AG09309 (cell line): ENCODE measurements around the gene NOSTRIN.
"Not testable (repeated sequence)": the region's sequence is repeated elsewhere in the genome, so short reads cannot be mapped to it uniquely, and the experiment has no call there.

Experiments
- DNase-seq: peaks from one replicate; pipeline ENCODE4 v3.0.0-alpha.2; 2010; ENCODE audit warnings: low read depth
- H3K4me3 ChIP-seq: 2 replicates; pipeline ENCODE4 v1.5.1; 2011; ENCODE audit warnings: mild to moderate bottlenecking, low read depth, low read length, moderate library complexity; ENCODE audit not compliant: control insufficient read depth
- TF ChIP-seq, protein P1 (sequence below): IDR thresholded peaks from 2 replicates; pipeline ENCODE4 v1.5.1; 2011; ENCODE audit warnings: mild to moderate bottlenecking, low read depth, low read length, inconsistent platforms; ENCODE audit not compliant: insufficient read depth, control insufficient read depth; ENCODE audit errors: missing control alignments

NOSTRIN gene

DNA sequence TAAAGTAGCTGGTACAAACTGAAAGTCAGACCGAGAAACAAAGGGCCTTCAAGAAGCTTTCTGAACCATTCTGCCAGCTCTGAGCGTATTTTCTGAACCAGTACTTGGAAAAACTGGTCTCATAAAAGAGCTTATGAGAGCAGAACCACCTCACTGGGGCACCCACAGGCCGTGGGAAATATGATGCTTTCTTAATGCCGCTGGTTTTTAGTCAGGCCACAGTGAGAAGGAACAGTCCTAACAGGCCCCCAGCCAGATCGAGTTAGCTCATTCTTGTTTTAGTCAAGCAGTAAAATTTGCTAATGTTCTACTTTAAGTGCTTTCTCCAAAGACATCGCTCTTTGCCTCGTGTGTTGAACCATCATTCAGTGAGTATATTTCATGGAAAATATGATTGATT lies 12.7 kb upstream of the NOSTRIN start:
- TF ChIP-seq, protein P1, sequence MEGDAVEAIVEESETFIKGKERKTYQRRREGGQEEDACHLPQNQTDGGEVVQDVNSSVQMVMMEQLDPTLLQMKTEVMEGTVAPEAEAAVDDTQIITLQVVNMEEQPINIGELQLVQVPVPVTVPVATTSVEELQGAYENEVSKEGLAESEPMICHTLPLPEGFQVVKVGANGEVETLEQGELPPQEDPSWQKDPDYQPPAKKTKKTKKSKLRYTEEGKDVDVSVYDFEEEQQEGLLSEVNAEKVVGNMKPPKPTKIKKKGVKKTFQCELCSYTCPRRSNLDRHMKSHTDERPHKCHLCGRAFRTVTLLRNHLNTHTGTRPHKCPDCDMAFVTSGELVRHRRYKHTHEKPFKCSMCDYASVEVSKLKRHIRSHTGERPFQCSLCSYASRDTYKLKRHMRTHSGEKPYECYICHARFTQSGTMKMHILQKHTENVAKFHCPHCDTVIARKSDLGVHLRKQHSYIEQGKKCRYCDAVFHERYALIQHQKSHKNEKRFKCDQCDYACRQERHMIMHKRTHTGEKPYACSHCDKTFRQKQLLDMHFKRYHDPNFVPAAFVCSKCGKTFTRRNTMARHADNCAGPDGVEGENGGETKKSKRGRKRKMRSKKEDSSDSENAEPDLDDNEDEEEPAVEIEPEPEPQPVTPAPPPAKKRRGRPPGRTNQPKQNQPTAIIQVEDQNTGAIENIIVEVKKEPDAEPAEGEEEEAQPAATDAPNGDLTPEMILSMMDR, result no peak
- no peak for DNase-seq
- no peak overlapping the region for H3K4me3 ChIP-seq

DNA sequence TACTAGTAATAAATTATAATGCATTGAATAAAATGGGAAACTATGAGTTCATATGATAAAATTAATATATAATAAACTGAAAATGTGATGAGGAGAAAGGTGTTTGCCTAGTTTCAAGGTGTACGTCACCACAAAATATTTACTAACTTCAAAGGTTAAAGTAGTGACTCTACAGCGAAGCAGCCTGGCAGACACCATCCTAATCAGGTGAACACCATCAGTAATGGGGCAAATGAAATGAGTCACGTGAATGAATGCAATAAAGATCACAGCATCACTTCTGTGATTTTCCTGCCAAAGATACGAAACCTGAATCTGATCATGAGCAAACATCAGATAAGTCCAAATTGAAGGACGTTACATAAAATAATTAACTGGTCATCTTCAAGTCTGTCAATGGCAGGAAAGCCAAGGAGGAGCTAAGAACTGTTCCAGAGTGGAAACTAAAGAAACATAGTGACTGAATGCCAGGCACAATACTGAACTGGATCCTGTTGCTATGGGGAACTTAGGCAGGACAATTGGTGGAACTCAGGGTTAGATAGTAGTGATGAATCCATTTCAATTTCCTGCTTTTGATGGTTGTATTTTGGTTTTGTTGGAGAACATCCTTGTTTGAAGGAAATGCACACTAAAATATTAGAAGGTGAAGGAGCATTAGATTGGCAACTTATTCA lies 12.1 kb upstream of the NOSTRIN start:
- no peak overlapping the region for H3K4me3 ChIP-seq
- no peak for DNase-seq
- TF ChIP-seq, protein P1, result no peak

DNA sequence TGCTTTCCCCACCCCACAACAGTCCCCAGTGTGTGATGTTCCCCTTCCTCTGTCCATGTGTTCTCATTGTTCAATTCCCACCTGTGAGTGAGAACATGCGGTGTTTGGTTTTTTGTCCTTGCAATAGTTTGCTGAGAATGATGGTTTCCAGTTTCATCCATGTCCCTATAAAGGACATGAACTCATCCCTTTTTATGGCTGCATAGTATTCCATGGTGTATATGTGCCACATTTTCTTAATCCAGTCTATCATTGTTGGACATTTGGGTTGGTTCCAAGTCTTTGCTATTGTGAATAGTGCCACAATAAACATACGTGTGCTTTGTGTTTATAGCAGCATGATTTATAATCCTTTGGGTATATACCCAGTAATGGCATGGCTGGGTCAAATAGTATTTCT lies 11.3 kb upstream of the NOSTRIN start:
- DNase-seq, H3K4me3 ChIP-seq: not testable (repeated sequence)

DNA sequence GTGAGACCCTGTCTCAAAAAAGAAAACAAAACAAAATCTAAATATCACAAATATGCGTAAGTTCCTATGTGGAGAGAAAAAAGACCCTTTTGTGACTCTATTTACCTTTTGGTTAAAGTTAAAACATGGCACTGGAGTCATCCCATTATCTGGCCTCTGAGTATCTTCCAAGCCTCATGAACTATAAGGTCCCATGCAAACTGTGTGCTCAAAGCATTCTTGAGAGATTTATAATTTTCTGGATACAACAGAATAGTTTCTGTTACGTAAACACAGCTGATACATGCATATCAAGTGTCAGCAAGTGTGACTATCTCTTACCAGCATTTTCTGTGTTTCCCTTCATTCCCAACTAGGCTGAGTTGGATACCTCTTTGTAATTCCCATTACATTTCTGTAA lies 8.8 kb upstream of the NOSTRIN start:
- TF ChIP-seq, protein P1, result no peak
- H3K4me3 ChIP-seq, result no peak overlapping the region
- no peak for DNase-seq

DNA sequence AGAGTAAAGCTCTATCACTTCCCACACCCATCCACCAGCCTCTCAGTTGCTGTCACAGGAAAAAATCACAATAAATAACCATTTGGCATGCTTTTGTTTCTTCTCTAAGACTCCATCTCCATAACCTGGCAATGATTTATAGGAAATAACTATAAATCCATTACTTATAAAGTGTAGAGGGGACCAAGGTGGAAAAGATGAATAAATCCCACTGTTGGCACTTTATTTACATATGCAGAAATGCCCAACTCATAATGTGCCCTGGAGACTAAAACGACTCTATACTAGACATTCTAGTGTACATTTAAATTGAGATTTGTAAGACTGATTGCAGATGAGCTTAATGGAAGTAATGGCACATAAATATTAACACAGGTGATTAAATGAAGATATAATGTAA lies 7.5 kb upstream of the NOSTRIN start:
- no peak overlapping the region for H3K4me3 ChIP-seq
- DNase-seq, result no peak
- TF ChIP-seq, protein P1, result no peak

DNA sequence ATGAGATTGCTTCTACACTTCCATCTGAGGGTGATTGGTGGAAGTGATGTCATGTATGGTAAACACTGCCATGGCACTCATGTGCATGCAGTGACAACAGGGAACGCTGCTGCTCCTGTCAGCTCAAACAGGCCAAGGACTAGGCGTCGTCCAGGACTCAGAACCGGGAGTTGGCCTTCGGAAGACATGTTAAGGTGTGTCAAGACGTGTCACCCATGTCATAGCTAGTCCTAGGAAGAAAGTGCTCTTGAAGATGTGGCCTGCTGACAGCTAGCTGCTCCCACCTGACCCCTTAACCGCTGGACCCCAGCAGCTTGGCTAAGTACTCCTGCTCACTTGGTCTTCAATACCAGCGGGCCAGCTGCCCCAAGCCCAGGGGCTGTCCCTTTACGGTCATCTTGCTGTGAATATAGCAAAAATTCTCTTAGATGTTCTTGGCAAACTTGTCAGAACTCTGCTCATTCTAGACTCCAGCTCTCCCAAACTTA lies 6.3 kb upstream of the NOSTRIN start:
- TF ChIP-seq, protein P1, result no peak
- H3K4me3 ChIP-seq, result no peak overlapping the region
- no peak for DNase-seq

DNA sequence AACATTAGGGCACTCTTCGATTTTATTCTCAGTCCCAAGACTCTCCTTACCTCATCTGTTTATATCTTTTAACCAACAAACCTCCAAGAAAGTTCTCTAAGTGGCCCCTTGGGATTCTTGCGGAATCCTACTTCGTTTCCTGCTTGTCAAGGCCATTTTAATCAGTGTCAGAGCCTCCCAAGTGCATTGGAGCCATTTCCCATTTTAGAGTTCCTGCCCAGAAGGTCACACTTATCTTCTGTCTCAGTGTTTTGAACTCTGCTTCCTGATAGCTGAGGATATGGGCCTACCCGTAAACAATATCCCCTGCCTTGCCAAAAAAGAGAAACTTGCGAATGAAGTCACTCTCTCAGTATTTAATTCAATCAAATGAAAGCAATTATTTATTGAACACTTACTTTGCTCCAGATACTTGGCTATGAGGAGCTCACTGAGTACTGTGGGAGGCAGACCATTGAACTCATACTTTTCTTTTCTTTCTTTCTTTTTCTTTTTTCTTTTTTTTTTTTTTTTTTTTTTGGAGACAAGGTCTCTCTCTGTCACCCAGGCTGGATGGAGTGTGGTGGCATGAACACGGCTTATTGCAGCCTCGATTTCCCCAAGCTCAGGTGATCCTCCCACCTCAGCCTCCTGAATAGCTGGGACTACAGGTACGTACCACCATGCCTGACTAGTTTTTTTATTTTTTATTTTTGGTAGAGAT lies 5.7 kb upstream of the NOSTRIN start:
- TF ChIP-seq, protein P1, result no peak
- no peak for DNase-seq
- H3K4me3 ChIP-seq, result no peak overlapping the region
